ENCODE measurements around the gene MGP. TPM values are rescaled to one million over a fixed set of nuclear protein-coding genes. Genes with fewer than 3 reads are reported as not detected.

The MGP gene
- total and polyA plus RNA-seq, 2 of the 13 experiments (the other 11 are each of a cell fraction or from before 2014, with no cell fraction given) = not detected

DNA sequence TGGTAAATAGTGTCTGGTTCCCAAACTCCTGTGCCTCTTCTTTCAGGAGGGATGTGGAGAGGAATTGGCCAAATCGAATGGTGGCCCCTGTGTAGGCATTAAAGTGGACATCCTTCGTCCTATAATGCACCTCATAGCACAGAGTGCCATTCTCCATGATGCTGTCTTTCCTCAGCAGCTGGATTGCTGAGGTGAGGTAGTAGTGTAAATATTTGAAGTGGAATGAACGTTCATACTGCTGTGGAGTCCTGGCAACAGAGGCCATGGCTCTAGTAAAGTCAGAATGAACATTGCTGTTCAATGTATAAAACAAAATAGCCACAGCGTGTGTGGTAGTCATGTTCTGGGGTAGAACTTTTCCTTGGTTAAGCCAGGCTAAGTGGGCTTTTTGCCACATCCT is 45.0 kb downstream of the MGP start (continued):
- TF ChIP-seq MAF1 (CRISPR knock-in tag; IDR thresholded peaks at IDR 0.05; ENCODE audit: borderline replicate concordance) = no peak
- TF ChIP-seq MTA3 (CRISPR knock-in tag; IDR thresholded peaks at IDR 0.05) = no peak
- TF ChIP-seq HCFC1 (IDR thresholded peaks at IDR 0.05; ENCODE audit: low read depth, low read length) = no peak
- TF ChIP-seq ZNF337 (CRISPR knock-in tag; IDR thresholded peaks at IDR 0.05; ENCODE audit: borderline replicate concordance, low read depth) = no peak
- TF ChIP-seq ZNF747 (CRISPR knock-in tag; IDR thresholded peaks at IDR 0.05; ENCODE audit: borderline replicate concordance) = no peak
- TF ChIP-seq ZNF292 (CRISPR knock-in tag; IDR thresholded peaks at IDR 0.05; ENCODE audit: borderline replicate concordance, low read depth) = no peak
- TF ChIP-seq, protein P1, sequence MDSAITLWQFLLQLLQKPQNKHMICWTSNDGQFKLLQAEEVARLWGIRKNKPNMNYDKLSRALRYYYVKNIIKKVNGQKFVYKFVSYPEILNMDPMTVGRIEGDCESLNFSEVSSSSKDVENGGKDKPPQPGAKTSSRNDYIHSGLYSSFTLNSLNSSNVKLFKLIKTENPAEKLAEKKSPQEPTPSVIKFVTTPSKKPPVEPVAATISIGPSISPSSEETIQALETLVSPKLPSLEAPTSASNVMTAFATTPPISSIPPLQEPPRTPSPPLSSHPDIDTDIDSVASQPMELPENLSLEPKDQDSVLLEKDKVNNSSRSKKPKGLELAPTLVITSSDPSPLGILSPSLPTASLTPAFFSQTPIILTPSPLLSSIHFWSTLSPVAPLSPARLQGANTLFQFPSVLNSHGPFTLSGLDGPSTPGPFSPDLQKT (CRISPR knock-in tag; IDR thresholded peaks at IDR 0.05; ENCODE audit: borderline replicate concordance) = no peak
- no peak for TF ChIP-seq ZMAT3 (CRISPR knock-in tag; conservative IDR thresholded peaks at IDR 0.05)
- no peak for TF ChIP-seq PAF1 (CRISPR knock-in tag; IDR thresholded peaks at IDR 0.05)
- no peak for TF ChIP-seq NR3C1 (CRISPR knock-in tag; IDR thresholded peaks at IDR 0.05)
- no peak for TF ChIP-seq ATF7 (IDR thresholded peaks at IDR 0.05)
- TF ChIP-seq ATF7 (CRISPR knock-in tag; IDR thresholded peaks at IDR 0.05) = no peak
- peak; percentile 45; the same call in 1 of the 2 replicates for TF ChIP-seq GATAD2A (CRISPR knock-in tag; IDR thresholded peaks at IDR 0.05)
- no peak for TF ChIP-seq U2AF1 (optimal IDR thresholded peaks at IDR 0.05; ENCODE audit: low read depth, low read length)
- no peak for TF ChIP-seq NFE2 (CRISPR knock-in tag; IDR thresholded peaks at IDR 0.05)
- TF ChIP-seq, protein P2, sequence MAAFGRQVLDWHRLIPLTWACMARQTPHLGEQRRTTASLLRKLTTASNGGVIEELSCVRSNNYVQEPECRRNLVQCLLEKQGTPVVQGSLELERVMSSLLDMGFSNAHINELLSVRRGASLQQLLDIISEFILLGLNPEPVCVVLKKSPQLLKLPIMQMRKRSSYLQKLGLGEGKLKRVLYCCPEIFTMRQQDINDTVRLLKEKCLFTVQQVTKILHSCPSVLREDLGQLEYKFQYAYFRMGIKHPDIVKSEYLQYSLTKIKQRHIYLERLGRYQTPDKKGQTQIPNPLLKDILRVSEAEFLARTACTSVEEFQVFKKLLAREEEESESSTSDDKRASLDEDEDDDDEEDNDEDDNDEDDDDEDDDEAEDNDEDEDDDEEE (CRISPR knock-in tag; IDR thresholded peaks at IDR 0.05) = no peak
- TF ChIP-seq, protein P3, sequence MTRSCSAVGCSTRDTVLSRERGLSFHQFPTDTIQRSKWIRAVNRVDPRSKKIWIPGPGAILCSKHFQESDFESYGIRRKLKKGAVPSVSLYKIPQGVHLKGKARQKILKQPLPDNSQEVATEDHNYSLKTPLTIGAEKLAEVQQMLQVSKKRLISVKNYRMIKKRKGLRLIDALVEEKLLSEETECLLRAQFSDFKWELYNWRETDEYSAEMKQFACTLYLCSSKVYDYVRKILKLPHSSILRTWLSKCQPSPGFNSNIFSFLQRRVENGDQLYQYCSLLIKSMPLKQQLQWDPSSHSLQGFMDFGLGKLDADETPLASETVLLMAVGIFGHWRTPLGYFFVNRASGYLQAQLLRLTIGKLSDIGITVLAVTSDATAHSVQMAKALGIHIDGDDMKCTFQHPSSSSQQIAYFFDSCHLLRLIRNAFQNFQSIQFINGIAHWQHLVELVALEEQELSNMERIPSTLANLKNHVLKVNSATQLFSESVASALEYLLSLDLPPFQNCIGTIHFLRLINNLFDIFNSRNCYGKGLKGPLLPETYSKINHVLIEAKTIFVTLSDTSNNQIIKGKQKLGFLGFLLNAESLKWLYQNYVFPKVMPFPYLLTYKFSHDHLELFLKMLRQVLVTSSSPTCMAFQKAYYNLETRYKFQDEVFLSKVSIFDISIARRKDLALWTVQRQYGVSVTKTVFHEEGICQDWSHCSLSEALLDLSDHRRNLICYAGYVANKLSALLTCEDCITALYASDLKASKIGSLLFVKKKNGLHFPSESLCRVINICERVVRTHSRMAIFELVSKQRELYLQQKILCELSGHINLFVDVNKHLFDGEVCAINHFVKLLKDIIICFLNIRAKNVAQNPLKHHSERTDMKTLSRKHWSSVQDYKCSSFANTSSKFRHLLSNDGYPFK (CRISPR knock-in tag; IDR thresholded peaks at IDR 0.05; ENCODE audit: borderline replicate concordance) = no peak
- no peak for TF ChIP-seq ZBTB20 (CRISPR knock-in tag; IDR thresholded peaks at IDR 0.05; ENCODE audit: borderline replicate concordance, low read depth)
- no peak for TF ChIP-seq MYC (CRISPR knock-in tag; IDR thresholded peaks at IDR 0.05; ENCODE audit: borderline replicate concordance)
- TF ChIP-seq ZSCAN30 (CRISPR knock-in tag; IDR thresholded peaks at IDR 0.05) = no peak
- no peak for TF ChIP-seq HOXD1 (CRISPR knock-in tag; IDR thresholded peaks at IDR 0.05)
- TF ChIP-seq, protein P4, sequence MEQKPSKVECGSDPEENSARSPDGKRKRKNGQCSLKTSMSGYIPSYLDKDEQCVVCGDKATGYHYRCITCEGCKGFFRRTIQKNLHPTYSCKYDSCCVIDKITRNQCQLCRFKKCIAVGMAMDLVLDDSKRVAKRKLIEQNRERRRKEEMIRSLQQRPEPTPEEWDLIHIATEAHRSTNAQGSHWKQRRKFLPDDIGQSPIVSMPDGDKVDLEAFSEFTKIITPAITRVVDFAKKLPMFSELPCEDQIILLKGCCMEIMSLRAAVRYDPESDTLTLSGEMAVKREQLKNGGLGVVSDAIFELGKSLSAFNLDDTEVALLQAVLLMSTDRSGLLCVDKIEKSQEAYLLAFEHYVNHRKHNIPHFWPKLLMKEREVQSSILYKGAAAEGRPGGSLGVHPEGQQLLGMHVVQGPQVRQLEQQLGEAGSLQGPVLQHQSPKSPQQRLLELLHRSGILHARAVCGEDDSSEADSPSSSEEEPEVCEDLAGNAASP (CRISPR knock-in tag; IDR thresholded peaks at IDR 0.05; ENCODE audit: borderline replicate concordance) = no peak
- peak; percentile 47; the same call in 1 of the 2 replicates for TF ChIP-seq ZKSCAN5 (CRISPR knock-in tag; IDR thresholded peaks at IDR 0.05)
- no peak for TF ChIP-seq ZNF382 (CRISPR knock-in tag; IDR thresholded peaks at IDR 0.05; ENCODE audit: borderline replicate concordance)
- TF ChIP-seq, protein P5, sequence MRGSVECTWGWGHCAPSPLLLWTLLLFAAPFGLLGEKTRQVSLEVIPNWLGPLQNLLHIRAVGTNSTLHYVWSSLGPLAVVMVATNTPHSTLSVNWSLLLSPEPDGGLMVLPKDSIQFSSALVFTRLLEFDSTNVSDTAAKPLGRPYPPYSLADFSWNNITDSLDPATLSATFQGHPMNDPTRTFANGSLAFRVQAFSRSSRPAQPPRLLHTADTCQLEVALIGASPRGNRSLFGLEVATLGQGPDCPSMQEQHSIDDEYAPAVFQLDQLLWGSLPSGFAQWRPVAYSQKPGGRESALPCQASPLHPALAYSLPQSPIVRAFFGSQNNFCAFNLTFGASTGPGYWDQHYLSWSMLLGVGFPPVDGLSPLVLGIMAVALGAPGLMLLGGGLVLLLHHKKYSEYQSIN (CRISPR knock-in tag; IDR thresholded peaks at IDR 0.05; ENCODE audit: borderline replicate concordance) = no peak
